Occipital lobe (tissue), 2 donors: ENCODE measurements around the gene PCNT. TPM values are rescaled to one million over a fixed set of nuclear protein-coding genes. Genes with fewer than 3 reads are reported as not detected.
"Not testable (repeated sequence)": the region's sequence is repeated elsewhere in the genome, so short reads cannot be mapped to it uniquely, and the experiment has no call there.

Experiments
- DNase-seq: peaks from one replicate; lab custom pipeline; 2025; lab: John Stamatoyannopoulos, UW
- total RNA-seq: library from RNA; depleted of rRNA; stranded (reverse); fragments of >200 nt; gene quantifications from one replicate; pipeline ENCODE4 v1.2.3, GENCODE V29; 2014

PCNT gene
- total RNA-seq, 1 donor from 2014 or later, result 18.4 TPM

DNA sequence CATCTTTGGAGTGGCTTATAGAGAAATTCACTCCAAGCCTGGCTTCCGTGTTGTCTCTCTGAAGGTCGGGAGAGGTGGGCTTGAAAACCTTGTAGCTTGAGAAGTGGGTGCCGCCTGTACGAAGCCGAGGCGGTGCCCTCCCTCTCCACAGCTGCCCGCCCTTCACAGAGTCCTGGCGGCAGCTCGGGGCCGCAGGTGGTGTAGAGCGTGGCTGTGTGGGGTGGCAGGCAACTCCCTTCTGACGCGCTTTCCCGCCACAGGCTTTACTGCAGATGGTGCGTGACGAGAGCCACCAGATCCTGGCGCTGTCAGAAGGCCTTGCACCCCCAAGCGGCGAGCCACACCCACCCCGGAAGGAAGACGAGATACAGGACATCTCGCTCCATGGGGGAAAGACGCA lies 101.6 kb downstream of the PCNT start:
- DNase-seq, result no peak

DNA sequence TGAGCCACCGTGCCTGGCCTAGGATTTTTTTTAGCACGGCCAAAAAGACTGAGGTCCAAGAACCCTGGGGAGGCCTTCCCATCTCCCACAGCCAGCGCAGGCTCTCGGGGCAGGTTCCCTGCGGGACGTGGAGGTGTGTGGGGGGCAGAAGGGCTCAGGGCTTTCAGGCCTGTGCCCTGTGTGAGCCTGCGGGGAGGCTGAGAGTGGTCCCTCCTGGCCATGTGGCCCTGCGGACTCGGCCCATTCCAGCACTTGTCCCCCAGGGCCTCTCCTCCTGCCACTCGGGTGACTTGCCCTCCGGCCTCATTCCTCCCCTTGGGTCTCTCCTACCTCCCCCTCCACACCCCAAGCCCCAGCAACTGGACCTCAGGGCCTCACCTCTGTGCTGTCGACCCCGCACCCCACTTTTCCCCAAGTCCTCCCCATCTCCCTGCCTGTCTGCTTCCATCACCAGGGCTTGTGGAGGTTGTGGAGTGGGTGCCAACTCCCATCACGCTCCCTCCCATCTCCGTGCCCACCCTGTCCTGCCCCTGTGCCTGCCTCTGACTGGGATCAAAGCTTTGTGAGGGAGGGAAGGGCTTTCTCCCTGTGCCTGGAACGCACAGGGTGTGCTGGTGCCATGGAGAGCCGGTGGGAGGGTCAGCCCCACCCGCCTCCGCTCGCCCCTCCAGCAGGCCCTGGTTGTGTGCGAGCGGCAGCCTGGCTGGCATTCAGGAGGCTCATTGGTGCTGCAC lies 102.5 kb downstream of the PCNT start:
- no peak for DNase-seq

- no peak for DNase-seq
Measured at GRCh38 chr21:46427516-46427915, 103.6 kb downstream of the PCNT start.

DNA sequence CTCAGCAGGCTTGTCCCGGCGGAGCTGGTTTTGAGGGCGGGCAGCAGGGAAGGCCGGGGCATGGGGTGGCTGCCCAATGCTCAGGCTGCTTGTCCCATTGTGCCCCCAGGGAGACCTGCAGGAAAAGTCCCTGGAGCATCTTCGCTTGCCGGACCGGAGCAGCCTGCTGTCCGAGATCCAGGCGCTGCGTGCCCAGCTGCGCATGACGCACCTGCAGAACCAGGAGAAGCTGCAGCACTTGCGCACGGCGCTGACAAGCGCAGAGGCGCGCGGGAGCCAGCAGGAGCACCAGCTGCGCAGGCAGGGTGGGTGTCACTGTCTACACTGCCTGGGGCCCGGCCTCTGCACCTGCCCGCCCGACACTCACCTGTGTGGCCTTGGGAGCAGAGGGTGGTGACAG lies 104.3 kb downstream of the PCNT start:
- DNase-seq, result no peak

- no peak for DNase-seq
Measured at GRCh38 chr21:46428987-46429710, 105.2 kb downstream of the PCNT start.

- no peak for DNase-seq
Measured at GRCh38 chr21:46429754-46430681, 106.1 kb downstream of the PCNT start.

DNA sequence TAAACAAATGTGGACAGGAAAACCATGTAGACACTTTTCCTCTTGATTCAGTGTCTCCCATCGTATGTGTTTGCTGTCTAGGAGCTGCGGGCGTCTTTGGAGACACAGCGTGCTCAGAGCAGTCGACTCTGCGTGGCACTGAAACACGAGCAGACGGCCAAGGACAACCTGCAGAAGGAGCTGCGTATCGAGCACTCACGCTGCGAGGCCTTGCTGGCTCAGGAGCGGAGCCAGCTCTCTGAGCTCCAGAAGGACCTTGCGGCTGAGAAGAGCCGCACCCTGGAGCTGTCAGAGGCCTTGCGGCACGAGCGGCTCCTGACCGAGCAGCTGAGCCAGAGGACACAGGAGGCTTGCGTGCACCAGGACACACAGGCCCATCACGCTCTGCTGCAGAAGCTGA lies 107.5 kb downstream of the PCNT start:
- DNase-seq, result no peak

GRCh38 chr21:46431884-46432488 lies 108.0 kb downstream of the PCNT start:
- DNase-seq, result peak; percentile 32

DNA sequence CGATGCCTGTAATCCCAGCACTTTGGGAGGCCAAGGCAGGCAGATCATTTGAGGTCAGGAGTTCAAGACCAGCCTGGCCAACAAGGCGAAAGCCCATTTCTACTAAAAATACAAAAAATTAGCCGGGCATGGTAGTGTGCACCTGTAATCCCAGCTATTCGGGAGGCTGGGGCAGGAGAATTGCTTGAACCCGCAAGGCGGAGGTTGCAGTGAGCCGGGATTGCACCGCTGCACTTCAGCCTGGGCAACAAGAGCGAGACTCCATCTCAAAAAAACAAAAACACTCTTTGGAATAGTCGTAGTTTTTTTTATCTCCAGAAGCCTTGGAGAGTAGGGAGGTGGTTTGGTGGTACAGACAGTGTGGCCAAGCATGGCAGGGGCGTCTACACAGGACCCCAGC lies 109.2 kb downstream of the PCNT start:
- not testable (repeated sequence) for DNase-seq

DNA sequence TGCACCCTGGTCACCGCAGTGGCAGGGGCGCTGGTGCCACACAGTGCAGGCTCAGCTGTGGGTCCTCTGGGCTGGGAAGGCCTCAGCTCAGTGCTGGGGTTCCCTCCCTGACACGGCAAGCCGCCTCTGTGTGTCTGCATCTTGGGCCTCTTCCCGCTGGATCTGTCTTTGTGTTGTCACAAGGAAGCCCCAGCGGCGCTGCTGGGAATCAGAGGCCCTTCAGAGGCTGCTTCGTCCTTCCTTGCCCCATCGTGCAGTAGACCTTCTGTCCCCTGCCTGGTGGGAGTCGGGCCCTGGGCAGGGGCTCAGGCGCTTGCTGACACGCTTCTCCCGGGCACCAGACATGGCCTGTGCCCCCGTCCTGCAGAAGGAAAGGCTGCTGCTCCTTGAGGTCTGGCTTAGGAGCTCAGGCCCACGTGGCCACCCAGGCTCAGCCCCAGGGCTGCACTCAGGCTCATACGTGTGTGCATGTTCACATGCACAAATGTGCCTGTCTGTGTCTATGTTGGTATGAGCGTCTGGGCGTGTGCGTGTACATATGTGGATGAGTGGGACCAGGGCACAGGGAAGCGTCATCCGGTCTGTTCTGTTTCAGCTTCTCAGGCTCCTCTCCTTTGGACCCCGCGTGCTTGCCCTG lies 110.5 kb downstream of the PCNT start:
- no peak for DNase-seq

- DNase-seq, result no peak
Measured at GRCh38 chr21:46435786-46436227, 111.9 kb downstream of the PCNT start.

- no peak for DNase-seq
Measured at GRCh38 chr21:46436621-46437020, 112.7 kb downstream of the PCNT start.

GRCh38 chr21:46437096-46437498 lies 113.1 kb downstream of the PCNT start:
- no peak for DNase-seq

GRCh38 chr21:46437511-46437910 lies 113.6 kb downstream of the PCNT start:
- no peak for DNase-seq

GRCh38 chr21:46438241-46438640 lies 114.3 kb downstream of the PCNT start:
- no peak for DNase-seq

DNA sequence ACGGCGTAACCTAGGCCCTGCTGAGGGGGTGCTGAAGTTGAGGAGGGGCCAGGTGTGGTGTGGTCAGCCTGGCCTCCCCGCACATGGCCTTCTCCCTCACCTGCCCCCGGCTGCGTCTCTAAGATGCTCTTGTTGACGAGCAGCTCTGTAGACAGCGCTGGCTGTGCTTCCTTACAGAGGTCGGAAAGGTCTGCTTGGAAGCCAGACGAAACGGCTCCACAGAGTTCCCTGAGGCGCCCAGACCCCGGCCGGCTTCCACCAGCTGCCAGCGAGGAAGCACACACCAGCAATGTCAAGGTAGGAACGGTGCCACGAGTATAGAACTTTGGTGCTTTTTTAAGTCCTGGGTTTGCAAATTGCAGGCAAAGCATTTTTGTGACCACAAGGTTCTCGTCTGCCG lies 116.0 kb downstream of the PCNT start:
- DNase-seq, result no peak

GRCh38 chr21:46441331-46441730 lies 117.4 kb downstream of the PCNT start:
- DNase-seq, result no peak

- no peak for DNase-seq
Measured at GRCh38 chr21:46441961-46442498, 118.1 kb downstream of the PCNT start.

DNA sequence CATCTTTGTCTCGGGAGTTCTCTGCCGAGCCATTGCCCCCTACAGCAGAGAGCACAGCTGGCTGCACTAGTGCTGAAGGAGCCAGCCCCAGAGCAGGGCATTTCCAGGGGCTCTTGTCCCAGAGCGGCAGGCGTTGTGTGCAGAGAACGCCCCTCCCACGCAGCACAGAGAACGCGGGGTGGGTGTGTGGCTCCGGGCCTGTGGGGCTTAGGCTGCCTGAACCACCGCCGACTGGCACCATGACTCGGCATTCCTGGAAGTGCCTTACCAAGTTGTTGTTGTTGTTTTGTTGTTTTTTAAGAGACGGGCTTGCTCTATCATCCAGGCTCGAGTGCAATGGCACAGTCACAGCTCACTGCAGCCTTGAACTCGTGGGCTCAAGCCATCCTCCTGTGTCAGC lies 119.0 kb downstream of the PCNT start:
- peak; percentile 30 for DNase-seq

- DNase-seq, result no peak
Measured at GRCh38 chr21:46443910-46444309, 120.0 kb downstream of the PCNT start.

DNA sequence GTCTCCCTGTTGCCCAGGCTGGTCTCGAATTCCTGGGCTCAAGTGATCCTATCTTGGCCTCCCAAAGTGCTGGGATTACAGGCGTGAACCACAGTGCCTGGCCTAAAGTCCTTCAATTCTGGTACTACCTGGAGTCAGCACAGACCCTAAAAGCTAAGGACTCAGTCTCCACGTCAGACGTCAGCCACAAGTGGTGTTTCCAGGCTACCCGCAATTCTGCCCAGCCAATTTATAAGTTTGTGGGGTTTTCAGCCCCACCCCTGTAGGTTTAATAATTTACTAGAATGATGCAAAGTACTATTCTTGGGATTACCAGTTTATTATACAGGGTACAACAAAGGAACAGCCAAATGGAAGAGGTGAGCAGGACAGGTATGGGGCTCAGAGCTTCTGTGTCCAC lies 124.2 kb downstream of the PCNT start:
- DNase-seq, result no peak
